Activated B cell treated with CpG ODN at 0.5 μM for 24 hours (primary cell): ENCODE measurements around the gene TCOF1. TPM values are rescaled to one million over a fixed set of nuclear protein-coding genes. Genes with fewer than 3 reads are reported as not detected.

Source experiments
- ATAC-seq: fragments of 200-7000 bp; cut with Tn5 transposase; one replicate; pipeline ENCODE4 v1.10.0; 2021; ENCODE audit warnings: low read depth, mild to moderate bottlenecking, moderate library complexity
- CTCF ChIA-PET: fragments of 350-600 bp; sonication (Branson Sonifier 250); formaldehyde crosslinking; loops from one replicate; lab custom pipeline; 2021; ENCODE audit warnings: antibody characterized with exemption; lab: Charles Lee
- POLR2A ChIA-PET: fragments of 350-600 bp; sonication (Branson Sonifier 250); formaldehyde crosslinking; loops from one replicate; lab custom pipeline; 2021; ENCODE audit warnings: antibody characterized with exemption; lab: Charles Lee
- DNase-seq: peaks from one replicate; pipeline ENCODE4 v3.0.0; 2022
- H3K27ac Mint-ChIP-seq: one replicate; pipeline ENCODE4 v1.8.0; 2020; ENCODE audit warnings: mixed read lengths
- H3K27me3 Mint-ChIP-seq: one replicate; pipeline ENCODE4 v1.8.0; 2021; ENCODE audit warnings: mixed read lengths
- H3K36me3 Mint-ChIP-seq: one replicate; pipeline ENCODE4 v1.8.0; 2021; ENCODE audit warnings: low read depth, mixed read lengths
- H3K4me1 Mint-ChIP-seq: one replicate; pipeline ENCODE4 v1.8.0; 2021; ENCODE audit warnings: mixed read lengths
- H3K4me3 Mint-ChIP-seq: one replicate; pipeline ENCODE4 v1.8.0; 2020; ENCODE audit warnings: mild to moderate bottlenecking, mixed read lengths
- H3K9me3 Mint-ChIP-seq: one replicate; pipeline ENCODE4 v1.8.0; 2020; ENCODE audit warnings: mixed read lengths
- intact Hi-C: fragments of 100-400 bp; cut with micrococcal nuclease; formaldehyde crosslinking; loops from one replicate; pipeline ENCODE4 v1.15.1; 2024
- total RNA-seq: library from RNA; stranded (reverse); gene quantifications from 2 replicates; pipeline ENCODE4 v1.2.3, GENCODE V29; 2022
- TF ChIP-seq, protein P1 (sequence below): fragments of 200-600 bp; IDR thresholded peaks from one replicate; pipeline ENCODE4 v1.8.0; 2022; ENCODE audit warnings: antibody characterized with exemption, mild to moderate bottlenecking

TCOF1 gene
- total RNA-seq, 1 donor from 2014 or later, result 76.1 TPM

DNA sequence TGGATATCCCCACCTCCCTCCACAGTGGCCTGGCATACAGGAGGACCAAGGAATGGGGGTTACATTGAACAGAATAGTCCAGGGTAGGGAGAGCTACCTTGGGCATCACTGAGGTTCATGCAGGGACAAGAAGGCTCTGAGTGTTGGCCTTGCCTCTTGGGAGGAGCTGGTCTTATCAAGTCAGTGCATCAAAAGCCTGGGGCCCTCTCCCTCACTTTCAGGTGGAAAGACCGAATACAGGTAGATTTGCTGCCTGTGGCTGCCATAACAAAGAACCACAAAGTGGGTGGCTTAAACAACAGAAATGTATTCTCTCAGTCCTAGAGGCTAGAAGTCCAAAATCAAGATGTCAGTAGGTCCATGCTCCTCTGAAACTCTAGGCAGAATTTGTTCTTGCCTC is 36.3 kb upstream of the TCOF1 start:
- ChIA-PET POLR2A (no interaction called here), CTCF (no interaction called here)
- Mint-ChIP-seq H3K27me3 (peaks cover 9% of the 10 kb centered on the region), H3K27ac (no peak overlapping the region), H3K36me3 (no peaks in the 10 kb centered on the region), H3K4me1 (no peaks in the 10 kb centered on the region), H3K9me3 (no peaks in the 10 kb centered on the region), H3K4me3 (no peak overlapping the region)
- no peak for DNase-seq
- no peak for ATAC-seq
- intact Hi-C loops, result no loop called here
- TF ChIP-seq, protein P1, sequence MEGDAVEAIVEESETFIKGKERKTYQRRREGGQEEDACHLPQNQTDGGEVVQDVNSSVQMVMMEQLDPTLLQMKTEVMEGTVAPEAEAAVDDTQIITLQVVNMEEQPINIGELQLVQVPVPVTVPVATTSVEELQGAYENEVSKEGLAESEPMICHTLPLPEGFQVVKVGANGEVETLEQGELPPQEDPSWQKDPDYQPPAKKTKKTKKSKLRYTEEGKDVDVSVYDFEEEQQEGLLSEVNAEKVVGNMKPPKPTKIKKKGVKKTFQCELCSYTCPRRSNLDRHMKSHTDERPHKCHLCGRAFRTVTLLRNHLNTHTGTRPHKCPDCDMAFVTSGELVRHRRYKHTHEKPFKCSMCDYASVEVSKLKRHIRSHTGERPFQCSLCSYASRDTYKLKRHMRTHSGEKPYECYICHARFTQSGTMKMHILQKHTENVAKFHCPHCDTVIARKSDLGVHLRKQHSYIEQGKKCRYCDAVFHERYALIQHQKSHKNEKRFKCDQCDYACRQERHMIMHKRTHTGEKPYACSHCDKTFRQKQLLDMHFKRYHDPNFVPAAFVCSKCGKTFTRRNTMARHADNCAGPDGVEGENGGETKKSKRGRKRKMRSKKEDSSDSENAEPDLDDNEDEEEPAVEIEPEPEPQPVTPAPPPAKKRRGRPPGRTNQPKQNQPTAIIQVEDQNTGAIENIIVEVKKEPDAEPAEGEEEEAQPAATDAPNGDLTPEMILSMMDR, result no peak

DNA sequence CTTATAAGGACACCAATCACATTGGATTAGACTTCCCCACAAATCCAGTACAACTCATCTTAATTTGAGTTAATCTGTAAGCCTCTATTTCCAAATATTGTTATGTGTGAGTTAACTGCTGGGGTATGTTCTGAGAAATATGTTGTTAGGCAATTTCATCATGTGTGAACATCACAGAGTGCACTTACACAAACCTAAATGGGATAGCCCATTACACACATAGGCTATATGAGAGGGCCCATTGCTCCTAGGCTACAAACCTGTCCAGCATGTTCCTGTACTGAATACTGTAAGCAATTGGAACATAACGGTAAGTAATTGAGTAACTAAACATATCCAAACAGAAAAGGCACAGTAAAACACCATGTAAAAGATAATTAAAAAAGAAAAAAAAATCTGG is 35.7 kb upstream of the TCOF1 start:
- POLR2A ChIA-PET, result no interaction called here
- Mint-ChIP-seq H3K4me3 (no peak overlapping the region), H3K9me3 (no peaks in the 10 kb centered on the region), H3K27me3 (peaks cover 12% of the 10 kb centered on the region), H3K27ac (no peak overlapping the region), H3K4me1 (no peaks in the 10 kb centered on the region), H3K36me3 (no peaks in the 10 kb centered on the region)
- CTCF ChIA-PET, result no interaction called here
- ATAC-seq (no peak), DNase-seq (no peak)
- intact Hi-C loops, result no loop called here
- TF ChIP-seq, protein P1, result no peak

DNA sequence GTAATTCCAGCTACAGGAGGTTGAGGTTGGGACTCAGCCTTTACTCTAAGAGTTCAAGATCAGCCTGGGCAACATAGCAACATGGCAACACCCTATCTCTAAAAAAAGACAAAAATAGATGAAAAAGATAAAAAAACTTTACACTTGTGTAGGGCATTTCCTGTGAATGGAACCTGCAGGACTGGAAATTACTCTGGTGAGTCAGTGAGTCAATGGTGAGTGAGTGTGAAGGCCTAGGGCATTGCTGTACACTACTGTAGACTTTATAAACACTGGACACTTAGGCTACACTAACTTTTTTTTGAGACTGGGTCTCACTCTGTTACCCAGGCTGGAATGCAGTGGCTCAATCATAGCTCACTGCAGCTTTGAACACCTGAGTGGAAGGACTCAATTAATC is 35.3 kb upstream of the TCOF1 start:
- Mint-ChIP-seq H3K4me1 (no peaks in the 10 kb centered on the region), H3K4me3 (no peak overlapping the region), H3K9me3 (no peaks in the 10 kb centered on the region), H3K27me3 (peaks cover 12% of the 10 kb centered on the region), H3K36me3 (no peaks in the 10 kb centered on the region), H3K27ac (no peak overlapping the region)
- TF ChIP-seq, protein P1, result no peak
- DNase-seq (no peak), ATAC-seq (no peak)
- ChIA-PET CTCF (no interaction called here), POLR2A (no interaction called here)
- intact Hi-C loops, result no loop called here

DNA sequence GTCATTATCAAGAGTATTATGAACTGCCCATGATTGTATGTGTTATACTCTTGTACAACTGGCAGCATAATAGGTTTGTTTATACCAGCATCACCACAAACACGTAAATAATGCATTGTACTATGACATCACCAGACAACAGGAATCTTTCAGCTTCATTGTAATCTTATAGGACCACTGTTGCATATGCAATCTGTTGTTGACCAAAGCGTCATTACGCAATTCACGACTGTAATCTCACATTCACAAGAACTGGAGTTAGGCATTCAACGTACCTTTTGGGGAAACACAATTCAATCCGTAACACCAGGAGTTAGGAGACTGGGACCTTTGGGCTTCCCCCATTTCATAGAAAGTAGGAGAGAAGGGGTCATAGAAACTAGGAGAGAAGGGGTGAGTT is 34.4 kb upstream of the TCOF1 start:
- no peak for ATAC-seq
- TF ChIP-seq, protein P1, result no peak
- no peaks in the 10 kb centered on the region for H3K9me3 Mint-ChIP-seq
- ChIA-PET CTCF (no interaction called here), POLR2A (no interaction called here)
- H3K4me1 Mint-ChIP-seq, result no peaks in the 10 kb centered on the region
- H3K27me3 Mint-ChIP-seq, result peaks cover 11% of the 10 kb centered on the region
- H3K27ac Mint-ChIP-seq, result no peak overlapping the region
- DNase-seq, result no peak
- intact Hi-C loops, result no loop called here
- no peak overlapping the region for H3K4me3 Mint-ChIP-seq
- no peaks in the 10 kb centered on the region for H3K36me3 Mint-ChIP-seq

DNA sequence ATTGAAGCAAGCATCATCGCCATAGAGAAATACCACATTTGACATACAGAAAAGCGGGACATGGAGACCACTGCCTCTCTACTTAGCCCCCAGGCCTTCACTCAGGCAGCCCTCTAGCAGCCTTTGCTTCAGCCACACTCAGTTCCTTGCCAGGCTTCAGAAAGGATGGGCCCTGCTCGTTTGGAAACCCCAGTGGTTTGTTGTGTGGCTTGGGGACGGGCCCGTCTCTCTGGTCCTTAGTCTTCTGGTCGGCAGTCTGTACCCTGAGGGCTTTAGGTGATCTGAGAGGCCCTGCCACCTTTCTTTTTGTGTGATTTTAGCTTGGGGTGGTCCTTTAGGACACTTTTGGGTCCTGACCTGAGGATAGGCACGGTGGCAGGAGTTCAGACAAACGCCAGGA is 33.7 kb upstream of the TCOF1 start:
- TF ChIP-seq, protein P1, result no peak
- Mint-ChIP-seq H3K9me3 (no peaks in the 10 kb centered on the region), H3K27me3 (peaks cover 7% of the 10 kb centered on the region), H3K4me3 (no peak overlapping the region), H3K36me3 (no peaks in the 10 kb centered on the region), H3K4me1 (no peaks in the 10 kb centered on the region), H3K27ac (no peak overlapping the region)
- CTCF ChIA-PET, result no interaction called here
- ATAC-seq (no peak), DNase-seq (no peak)
- POLR2A ChIA-PET, result no interaction called here
- intact Hi-C loops, result no loop called here
